ENCODE results near the gene LRRFIP1.

The LRRFIP1 gene

DNA sequence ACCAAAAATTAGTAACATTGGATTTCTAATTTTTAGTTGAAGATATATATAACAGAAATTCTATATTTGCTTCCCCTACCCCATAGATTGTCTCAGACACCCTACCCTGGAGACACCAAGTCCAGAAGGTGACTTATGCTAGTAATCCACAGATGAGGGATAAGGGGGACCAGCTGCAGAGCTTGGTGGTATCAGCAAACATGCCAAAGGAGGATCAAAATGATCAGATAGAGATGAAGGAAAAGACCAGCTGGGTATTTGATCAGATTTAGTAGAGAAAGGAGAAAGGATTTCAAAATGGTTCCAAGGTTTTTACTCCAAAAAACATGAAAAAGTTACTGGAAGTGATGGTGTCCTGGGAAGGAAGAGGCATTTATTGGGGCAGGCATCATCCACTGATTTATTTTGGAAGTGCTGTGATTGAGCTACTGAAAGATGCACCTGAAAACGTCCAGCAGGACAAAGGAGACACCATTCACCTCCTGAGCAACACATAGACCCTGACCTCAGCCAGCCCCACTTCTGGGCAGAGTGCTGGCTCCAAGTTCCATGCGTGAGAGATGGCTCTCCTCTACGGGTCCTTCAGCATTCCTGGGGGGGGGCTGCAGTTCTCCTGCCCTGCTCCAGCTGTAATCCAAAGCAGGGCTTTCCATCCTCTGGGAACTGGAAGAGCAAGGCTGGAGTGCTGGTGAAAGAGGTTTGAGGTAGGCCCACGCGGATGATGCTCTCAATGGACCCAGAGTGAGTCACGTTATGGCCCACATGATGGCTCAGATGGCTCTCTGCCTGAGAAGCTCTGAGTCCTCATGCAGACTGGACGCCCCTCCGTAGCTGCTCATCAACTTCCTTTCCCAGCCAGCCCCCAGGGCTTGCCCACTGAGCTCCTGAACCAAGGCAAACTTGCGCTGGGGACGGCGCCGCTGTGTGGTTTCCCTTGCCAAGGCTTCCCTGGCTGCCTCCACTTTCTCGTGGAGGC is 3.7 kb upstream of the LRRFIP1 start:
- no peak for DNase-seq

DNA sequence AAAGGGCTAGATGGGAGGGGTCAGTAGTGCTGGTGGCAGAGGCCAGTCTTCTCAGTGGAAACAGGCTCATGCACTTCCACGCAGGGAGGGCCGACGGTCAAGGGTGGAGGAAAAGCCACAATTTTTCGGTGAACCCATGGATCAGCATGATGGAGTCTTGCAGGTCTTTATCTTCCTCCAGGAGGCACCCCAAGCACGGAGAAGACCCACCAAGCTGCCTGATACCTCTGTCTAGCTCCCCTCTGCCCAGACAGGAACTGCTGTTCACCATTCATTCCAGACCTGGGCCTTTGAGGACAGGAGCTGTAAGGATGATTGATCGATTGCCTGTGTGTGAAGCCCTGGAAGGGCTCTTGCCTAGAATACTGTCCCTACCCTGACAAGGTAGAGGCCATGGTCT is 2.8 kb upstream of the LRRFIP1 start:
- no peak for DNase-seq

DNA sequence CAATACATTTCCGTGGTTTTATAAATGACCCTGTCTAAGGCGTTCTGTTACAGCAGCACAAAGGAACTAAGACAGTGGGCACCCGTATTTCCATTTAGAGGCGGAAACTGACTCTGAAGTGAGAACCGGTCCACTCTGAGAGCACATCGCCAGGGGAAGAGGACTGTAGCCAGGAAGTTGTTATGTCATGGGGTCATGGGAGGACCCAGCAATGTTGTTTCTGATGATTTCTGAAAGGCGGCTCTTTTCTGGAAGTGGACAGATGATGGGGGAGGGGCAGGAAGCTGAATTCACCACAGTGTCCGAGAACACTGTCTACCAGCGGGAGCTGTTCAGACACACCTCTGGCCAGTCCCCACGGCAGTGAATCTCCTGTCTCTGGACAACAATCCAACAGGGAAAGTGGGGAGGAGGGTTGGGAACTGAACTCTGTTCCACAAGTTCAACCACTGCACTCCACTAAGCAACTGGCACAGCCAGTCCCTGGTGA is 2.1 kb upstream of the LRRFIP1 start:
- DNase-seq = no peak

DNA sequence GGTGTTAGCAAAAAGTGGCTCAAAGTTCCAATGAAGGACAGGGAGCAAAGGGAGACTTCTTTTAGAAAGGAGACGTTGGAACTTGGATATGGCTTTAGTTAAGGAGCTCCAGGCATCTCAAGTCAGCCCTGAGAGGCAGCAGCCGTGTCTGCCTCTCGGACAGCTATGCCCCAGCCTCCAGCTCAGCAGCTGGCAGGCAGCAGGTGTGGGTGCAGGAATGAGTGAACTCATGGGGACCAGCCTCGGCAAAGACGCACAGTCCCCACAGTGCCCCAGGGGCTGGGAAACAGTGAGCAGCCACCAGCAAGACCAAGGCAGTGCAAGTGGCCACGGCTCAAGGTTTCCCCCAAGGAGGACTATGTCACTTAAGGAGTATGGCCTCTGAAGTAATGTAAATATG is 1.6 kb upstream of the LRRFIP1 start:
- DNase-seq = no peak

DNA sequence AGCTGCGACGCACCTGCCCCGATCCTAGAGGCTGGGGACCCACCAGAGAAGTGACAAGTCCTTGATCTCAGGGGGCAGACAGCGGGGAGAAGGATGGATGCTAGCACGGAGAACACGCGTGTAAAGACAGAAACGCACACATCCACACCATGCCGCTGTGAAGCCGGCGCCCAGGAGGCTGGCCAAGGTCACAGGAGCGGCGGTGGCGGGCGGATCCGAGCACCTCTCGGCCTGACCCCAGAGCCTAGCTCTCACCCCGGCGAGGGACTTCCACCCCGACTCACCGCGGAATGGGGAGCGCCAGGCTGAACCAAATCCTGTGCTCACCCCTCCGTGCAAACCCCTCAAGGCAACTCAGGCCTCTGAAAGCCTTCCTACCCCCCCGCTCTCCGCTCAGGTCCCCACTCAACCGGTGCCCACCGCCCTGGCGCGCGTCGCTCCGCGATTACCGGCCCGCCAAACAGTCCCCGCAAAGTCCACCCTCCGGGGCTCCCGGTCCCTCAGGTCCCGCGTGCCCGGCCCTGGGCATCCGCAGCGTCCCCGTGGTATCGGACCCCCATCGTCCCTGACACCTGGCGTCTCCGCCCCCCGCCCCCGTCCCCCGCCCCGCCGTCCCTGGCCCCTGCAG is 460 bp upstream of the LRRFIP1 start:
- DNase-seq = no peak

DNA sequence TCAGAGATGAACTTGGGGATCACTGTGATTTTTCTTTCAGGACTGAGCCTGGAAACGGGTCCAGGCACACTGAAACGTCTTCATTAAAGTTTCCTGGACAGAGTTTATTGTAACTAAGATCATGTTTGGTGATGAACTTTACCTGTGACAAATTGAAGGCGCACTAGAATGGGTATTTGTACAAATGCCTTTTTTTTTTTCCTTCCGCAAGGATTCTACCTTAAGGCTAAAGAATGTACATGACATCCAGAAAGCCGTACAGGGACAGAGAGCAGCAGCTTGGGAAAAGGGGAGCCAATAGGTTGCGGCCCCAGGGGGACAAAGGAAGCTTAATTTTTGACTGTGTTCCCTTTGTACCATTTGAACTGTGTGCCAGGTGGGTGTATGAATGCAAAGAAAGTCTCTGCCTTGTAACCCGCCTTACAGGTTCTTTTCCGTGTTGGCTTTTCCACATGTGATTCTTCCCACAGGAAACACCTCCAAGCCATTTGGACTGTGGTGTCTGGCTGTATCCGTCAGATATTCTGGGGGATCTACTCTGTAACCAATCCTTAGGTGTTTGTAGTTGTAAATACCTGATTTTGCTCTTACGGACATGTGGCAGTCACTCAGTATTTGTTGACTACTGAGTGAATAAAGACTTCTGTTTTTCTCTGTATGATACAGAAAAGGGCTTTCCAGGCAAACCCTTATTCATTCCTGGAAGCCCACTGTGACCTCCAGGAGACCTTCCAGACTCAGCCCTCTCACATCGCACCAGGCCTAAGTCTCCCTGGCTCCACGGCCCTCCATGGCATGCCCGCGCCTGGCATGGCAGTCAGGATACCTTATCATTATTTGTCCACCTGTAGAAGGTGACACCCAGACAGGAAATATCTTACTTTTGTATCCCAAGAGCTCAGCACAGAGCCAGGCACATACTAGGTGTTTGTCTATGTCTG is 1.1 kb downstream of the LRRFIP1 start:
- DNase-seq = no peak

DNA sequence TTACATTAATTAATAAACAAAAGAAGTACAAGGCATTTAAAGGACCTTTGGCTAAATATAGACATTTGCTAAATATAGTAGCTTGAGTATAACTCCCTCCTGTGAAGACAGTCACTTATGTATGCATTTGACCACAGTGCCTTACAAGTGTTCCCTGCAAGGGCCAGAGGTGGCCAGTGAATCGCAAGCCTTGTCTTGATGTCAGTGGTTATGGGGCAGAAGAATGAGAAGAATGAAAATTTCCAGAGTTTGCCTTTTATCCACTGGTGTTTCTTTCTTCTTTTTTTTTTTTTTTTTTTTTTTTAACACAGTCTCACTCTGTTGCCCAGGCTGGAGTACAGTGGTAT is 1.8 kb downstream of the LRRFIP1 start:
- no peak for DNase-seq

DNA sequence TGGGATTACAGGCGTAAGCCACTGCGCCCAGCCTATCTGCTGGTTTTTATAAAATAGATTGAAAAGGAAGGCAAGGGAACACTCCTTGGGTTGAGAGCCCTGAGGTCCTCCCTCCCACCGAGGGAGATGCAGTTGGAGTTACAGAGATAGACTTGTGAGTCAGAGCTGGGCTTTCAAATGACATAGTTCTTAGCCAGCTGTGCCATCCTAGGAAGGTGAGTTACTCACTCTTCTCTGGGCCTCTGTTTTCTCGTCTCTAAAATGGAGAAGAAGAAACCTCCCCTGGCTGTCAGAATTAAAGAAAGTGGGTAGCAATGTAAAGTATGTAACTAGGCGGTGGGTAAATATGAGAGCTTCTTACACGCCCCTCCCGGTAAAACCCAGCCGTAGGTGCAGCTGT is 2.4 kb downstream of the LRRFIP1 start:
- no peak for DNase-seq

DNA sequence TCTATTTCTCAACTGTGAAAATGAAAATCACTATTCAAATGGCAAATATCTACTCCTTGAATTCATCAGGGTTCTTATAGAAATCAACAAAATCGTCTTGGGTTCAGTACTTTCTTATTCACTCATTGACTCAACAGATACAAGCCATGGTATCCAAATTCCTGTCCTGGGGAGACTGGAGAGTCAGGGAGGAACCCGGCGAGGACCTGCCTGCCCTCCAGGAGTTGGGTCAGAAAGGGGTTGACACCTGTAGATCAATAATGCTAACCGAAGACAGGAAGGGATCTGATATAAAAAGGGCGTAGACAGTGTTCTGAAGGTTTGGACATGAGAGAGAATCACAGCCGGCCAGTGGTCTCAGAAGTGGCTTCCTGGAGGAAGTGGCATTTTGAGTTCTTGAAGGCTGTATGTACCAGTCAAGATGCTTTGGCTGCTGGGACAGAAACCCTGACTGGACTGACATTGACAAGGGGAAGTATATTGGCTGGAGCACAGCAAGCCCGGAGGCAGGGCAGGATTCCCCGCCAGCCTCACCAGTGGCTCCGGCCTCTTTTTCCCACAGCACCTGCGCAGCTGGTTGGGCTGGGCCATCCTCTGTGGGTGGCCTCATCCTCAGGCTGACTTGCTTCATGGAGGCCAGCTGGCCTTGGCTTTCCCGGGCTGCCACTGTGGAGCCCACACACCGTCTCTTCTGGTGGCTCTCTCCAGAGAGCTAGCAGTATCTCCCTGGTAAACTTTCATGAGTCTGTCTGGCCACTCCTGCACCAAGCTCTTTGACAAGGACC is 3.0 kb downstream of the LRRFIP1 start:
- no peak for DNase-seq

DNA sequence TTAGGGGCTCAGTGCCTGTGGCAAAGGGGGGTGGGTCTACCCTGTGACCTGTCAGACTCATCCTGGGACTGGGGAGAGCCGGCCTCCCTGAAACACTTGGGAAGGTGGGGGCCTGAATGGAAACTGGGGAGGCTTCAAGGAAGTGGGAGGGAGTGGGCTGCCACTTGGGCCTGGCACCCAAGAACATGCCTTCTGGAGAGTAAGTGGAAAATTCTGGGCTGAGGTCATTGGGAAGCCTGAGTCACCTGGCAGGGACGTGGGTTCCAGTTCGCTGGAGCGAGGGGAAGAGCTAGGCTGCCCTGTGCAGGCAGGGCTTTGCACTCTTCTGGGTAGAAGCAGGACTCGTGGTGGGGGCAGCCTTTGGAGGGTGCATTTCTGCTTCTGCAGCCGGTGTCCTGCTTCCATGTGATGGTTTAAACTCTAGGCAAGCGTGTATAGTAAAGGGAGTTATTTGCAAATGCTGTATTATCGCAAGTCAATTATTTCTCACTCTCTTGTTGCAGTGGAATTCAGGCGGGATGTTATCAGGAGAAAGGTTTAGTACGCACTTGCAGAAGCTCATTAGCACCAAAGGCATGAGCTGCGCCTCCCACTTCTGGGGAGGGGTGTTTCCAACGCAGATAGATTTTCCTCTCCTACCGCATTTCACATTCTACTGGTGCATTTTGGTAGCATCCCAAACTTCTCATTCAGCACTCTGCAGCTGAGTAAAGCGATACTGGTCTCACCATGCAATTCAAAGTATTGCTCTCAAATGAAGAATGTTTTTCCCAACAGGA is 3.8 kb downstream of the LRRFIP1 start:
- DNase-seq = no peak

DNA sequence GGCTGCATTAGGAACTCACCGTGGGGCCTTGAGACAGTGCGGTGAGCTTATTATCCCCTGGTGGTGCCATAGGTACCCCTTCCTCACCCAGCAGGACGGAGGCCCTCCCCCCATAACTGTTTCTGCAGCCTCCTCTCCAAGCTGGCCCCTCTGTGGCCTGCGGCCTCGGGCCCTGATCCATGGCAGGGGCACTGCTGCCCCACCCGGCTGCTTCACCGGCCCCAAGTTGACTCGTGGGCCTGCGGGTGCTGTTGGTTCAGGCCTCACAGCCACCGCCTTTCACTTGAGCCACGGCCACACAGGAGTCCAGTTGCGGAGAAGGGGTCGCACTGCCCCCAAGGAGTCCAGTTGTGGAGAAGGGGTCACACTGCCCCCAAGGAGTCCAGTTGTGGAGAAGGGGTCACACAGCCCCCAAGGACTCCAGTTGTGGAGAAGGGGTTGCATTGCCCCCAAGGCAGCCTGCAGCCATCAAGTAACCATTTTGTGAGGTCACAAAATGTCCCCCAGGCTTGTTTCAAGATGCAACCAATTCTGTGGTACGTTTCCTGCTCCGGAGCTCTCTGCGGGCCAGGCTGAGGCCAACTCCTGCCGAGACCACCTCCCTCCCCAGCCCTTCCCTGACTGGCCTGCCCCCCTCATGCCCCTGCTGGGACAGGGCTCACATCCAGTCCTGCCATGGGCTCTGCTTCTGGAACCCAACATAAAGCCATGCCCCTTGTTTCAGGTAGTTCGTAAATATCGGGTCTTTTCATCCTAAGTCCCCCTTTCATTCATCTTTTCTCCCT is 4.6 kb downstream of the LRRFIP1 start:
- no peak for DNase-seq

DNA sequence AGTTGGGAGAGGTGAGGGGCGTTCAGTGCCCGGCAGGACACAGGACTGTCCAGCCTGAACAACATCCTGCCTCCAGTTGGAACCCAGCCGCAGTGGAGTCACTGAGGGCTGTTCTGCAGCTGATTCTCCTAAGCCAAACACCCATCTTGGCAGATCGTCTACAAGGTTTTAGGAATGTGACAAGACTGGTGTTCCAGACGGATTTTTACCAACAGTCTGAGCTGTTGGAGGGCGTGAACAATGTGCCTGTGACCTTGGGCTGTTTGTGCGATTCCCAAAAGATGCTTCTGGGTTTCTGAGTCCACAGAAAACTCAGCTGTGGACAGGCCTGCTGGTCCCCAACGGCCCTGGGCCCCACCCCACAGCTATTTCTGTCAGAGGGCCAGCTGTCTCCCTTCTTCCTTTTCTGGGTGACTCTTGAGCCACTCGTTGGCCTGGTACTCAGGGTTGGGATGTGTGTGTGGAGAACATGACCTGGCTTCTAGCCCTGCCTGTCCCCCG is 5.7 kb downstream of the LRRFIP1 start:
- DNase-seq = no peak

DNA sequence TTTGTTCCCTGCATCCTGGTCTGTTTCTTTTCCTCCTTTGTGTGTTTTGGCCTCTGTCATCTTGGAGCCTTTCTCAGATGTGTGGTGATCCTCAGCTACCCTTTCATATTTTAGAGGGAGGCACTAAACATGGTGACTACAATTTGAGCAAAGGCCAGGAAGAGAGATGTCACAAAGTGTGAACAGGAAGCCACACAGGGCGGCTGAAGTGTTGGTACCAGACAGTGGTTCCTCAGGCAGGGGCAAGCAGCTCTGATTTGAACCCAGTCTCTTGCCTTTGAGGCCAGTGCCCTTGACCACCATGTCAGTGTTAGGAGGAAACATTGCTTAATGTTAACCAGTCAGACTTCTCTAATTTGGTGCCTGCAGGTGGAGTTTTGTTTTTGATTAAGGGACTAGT is 9.2 kb downstream of the LRRFIP1 start:
- no peak for DNase-seq

DNA sequence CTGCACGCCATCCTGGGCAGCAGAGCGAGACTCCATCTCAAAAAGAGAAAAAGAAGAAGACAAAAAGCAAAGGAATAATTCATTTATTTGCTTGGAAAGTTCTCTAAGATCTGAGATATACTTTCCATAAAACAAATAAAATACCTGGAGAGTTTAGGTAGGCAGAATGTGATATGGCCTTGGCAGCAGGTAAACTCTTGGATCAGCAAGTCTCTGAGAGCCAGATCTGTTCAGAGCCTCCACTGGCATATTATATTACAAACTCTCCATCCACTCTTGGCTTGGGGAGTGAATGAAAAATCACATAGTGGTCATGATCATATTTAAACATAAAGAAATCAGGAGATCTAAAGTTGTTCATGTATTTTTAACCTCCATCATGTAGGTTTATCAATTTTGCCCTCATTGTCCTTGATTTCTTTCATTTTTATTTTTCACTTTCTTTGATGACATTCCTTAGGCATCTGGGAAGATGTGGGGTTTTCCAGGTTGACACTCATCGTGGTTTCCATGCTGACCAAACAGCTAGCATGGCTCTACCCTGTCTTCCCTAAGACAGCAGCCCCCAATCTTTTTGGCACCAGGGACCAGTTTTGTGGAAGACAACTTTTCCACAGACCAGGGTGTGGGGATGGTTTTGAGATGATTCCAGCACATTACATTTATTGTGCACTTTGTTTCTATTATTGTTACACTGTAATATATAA is 10.2 kb downstream of the LRRFIP1 start:
- DNase-seq = no peak

DNA sequence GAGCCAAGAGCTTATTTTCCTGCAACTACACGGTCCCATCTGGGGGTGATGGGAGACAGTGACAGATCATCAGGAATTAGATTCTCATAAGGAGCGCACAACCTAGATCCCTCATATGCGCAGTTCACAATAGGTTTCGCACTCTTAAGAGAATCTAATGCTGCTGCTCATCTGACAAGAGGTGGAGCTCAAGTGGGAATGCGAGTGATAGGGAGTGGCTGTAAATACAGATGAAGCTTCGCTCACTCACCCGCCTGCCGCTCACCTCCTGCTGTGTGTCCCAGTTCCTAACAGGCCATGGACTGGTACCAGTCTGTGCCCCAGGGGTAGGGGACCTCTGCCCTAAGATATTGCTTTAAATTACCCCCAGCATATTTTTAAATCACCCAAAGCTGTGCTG is 10.8 kb downstream of the LRRFIP1 start:
- DNase-seq = no peak

DNA sequence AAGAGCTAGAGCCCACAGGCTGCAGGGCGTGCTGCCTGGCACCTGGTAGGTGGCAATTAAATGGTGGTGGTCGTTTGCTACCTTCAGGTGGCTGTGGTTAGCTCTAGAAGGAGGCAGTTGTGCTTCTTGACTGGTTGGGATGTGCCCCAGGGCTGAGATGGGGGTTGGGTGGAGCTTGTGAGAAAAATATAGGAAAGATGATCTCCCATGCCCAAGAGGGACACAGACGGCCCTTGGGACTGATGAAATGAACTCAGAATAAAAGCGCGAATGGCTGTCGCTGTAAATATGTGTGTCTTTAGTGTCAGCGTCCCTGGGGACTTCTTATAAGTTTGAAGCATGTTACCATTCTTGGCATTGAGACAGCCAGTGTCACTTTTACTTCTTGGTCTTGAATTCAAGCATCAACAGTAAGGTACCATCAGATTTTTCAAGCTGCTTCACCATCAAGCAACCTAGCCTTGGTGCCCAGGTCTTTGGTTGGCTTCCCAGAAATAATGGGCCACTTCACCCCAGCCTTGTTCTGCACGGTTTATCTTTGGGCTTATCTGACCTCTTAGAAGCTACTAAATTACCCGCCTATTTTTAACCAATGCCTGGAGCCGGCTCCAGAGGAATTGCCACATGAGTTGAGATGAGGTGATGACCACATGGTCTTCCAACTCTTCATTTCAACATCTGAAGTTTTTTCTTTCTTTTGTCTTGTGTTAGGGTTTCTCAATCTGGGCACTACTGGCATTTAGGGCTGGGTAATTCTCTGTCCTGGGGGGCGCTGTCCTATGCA is 11.9 kb downstream of the LRRFIP1 start:
- no peak for DNase-seq

DNA sequence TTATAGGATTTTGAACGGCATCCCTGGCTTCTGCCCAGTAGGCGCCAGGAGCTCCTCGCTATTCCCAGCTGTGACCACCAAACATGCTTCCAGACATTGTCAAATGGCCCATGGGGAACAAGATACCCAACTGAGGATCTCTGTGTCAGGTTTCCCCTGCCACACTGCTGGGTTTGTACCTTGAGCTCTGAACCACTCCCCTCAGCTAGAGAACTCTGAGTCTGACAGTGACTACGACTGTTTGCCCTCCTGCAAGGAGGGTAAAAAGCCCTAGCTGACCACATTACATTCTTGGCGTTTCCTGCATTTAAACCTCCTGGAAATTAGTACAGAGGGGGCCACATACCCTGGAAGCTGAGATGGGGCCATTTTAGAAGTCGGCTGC is 12.4 kb downstream of the LRRFIP1 start:
- no peak for DNase-seq

DNA sequence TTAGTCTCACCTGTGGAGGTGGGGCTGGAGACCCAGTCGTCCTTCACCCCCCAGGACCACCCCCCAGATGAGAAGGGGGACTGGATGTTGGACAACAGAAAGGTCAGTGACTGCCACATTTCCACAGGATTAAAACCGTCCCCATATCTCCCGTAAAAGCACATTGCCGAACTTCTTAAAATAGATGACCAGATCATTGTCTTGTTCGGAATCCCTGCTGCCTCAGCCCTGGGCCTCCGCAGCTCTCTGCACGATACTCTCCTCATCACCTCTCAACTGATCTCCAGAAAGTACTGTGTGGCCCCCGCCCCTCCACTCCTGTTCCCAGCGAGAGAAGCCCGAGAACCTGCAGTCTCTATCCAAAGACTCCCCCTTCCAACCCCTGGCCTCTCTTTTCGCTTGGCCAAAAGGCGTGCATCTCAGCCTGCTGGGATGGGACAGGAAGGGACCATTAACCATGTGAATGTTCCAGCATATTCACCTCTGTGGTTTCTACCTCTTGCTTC is 13.2 kb downstream of the LRRFIP1 start:
- DNase-seq = no peak

All from effector CD8-positive, alpha-beta T cell (primary cell).